ENCODE data around the gene TBL1X. TPM values are rescaled to one million over a fixed set of nuclear protein-coding genes. Genes with fewer than 3 reads are reported as not detected.

The TBL1X gene
- polyA plus RNA-seq, 1 donor (not counting 4 experiments of a cell fraction or from before 2014, with no cell fraction given) = 2.2 TPM

GRCh38 chrX:9555354-9555753 lies 90.5 kb downstream of the TBL1X start:
- H3K36me3 ChIP-seq (ENCODE audit: control insufficient read depth in 2 of 2, extremely low read depth in 1 of 2, insufficient read depth in 2 of 2, low read length in 2 of 2) = no peaks in the 10 kb centered on the region
- dilution Hi-C loops (cut with MboI; ENCODE audit: extremely low pct_ligation_motif_present, low sequenced_read_pairs) = no loop called here
- H3K79me2 ChIP-seq (ENCODE audit: control insufficient read depth, insufficient read depth, low read length) = no peaks in the 10 kb centered on the region
- no peaks in the 10 kb centered on the region for H3K27me3 ChIP-seq (ENCODE audit: control insufficient read depth, extremely low read depth, insufficient read depth, low read length)
- H2AFZ ChIP-seq (ENCODE audit: control insufficient read depth, low read length) = no peak overlapping the region
- FAIRE-seq (no peak), DNase-seq (ENCODE audit: low read depth, low spot score) (no peak)
- no peak overlapping the region for H3K4me3 ChIP-seq (ENCODE audit: control insufficient read depth in 2 of 3, extremely low read depth in 1 of 3, insufficient read depth in 2 of 3, low read depth in 1 of 3, low read length in 3 of 3)
- H4K20me1 ChIP-seq (ENCODE audit: control insufficient read depth, extremely low read depth, insufficient read depth, low read length) = no peaks in the 10 kb centered on the region
- H3K27ac ChIP-seq (ENCODE audit: control insufficient read depth, insufficient read depth, low read length) = no peak overlapping the region
- H3K9ac ChIP-seq (ENCODE audit: control insufficient read depth, extremely low read depth, insufficient read depth, low read length) = no peak overlapping the region
- H3K9me1 ChIP-seq (ENCODE audit: control insufficient read depth, extremely low read depth, insufficient read depth, low read length) = no peaks in the 10 kb centered on the region
- H3K4me1 ChIP-seq (ENCODE audit: control insufficient read depth, extremely low read depth, insufficient read depth, low read length) = no peaks in the 10 kb centered on the region
- peaks cover 2% of the 10 kb centered on the region for H3K9me3 ChIP-seq (ENCODE audit: control insufficient read depth, low read depth, low read length)
- H3K4me2 ChIP-seq (ENCODE audit: control insufficient read depth, extremely low read depth, insufficient read depth, low read depth, low read length) = no peak overlapping the region
- TF ChIP-seq EZH2 (IDR thresholded peaks at IDR 0.05; ENCODE audit: low read length) (no peak), CTCF (optimal IDR thresholded peaks at IDR 0.05 in 1 of 3, IDR thresholded peaks at IDR 0.05 in 1 of 3, conservative IDR thresholded peaks at IDR 0.05 in 1 of 3; ENCODE audit: extremely low read depth in 1 of 3, insufficient read depth in 2 of 3, low read length in 3 of 3) (no peak)

DNA sequence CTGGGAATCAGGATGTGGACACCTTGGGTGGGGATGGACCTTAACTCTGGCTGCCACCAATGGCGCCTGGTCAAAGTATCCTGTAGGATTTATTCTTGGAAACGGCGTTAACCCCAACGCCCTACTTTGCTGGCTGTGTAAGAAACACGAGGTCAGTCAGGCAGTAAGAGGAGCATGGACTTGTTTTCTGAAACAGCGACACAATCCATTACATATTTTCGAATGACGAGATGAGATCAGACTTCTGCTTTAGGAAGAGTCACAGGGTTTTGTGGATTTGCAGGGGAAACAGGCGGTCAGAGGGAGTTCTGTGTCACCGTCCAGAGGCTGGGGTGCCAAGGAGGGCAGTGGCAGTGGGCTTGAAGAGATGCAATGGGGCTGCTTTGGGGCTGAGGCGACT lies 92.2 kb downstream of the TBL1X start:
- FAIRE-seq (no peak), DNase-seq (ENCODE audit: low read depth, low spot score) (no peak)
- no peak overlapping the region for H3K9ac ChIP-seq (ENCODE audit: control insufficient read depth, extremely low read depth, insufficient read depth, low read length)
- no peaks in the 10 kb centered on the region for H3K9me1 ChIP-seq (ENCODE audit: control insufficient read depth, extremely low read depth, insufficient read depth, low read length)
- H3K27ac ChIP-seq (ENCODE audit: control insufficient read depth, insufficient read depth, low read length) = no peak overlapping the region
- H3K9me3 ChIP-seq (ENCODE audit: control insufficient read depth, low read depth, low read length) = peaks cover 2% of the 10 kb centered on the region
- no peaks in the 10 kb centered on the region for H3K27me3 ChIP-seq (ENCODE audit: control insufficient read depth, extremely low read depth, insufficient read depth, low read length)
- H3K4me1 ChIP-seq (ENCODE audit: control insufficient read depth, extremely low read depth, insufficient read depth, low read length) = no peaks in the 10 kb centered on the region
- TF ChIP-seq CTCF (optimal IDR thresholded peaks at IDR 0.05 in 1 of 3, IDR thresholded peaks at IDR 0.05 in 1 of 3, conservative IDR thresholded peaks at IDR 0.05 in 1 of 3; ENCODE audit: extremely low read depth in 1 of 3, insufficient read depth in 2 of 3, low read length in 3 of 3) (no peak), EZH2 (IDR thresholded peaks at IDR 0.05; ENCODE audit: low read length) (no peak)
- H3K4me2 ChIP-seq (ENCODE audit: control insufficient read depth, extremely low read depth, insufficient read depth, low read depth, low read length) = no peak overlapping the region
- dilution Hi-C loops (cut with MboI; ENCODE audit: extremely low pct_ligation_motif_present, low sequenced_read_pairs) = no loop called here
- H3K4me3 ChIP-seq (ENCODE audit: control insufficient read depth in 2 of 3, extremely low read depth in 1 of 3, insufficient read depth in 2 of 3, low read depth in 1 of 3, low read length in 3 of 3) = no peak overlapping the region
- no peaks in the 10 kb centered on the region for H4K20me1 ChIP-seq (ENCODE audit: control insufficient read depth, extremely low read depth, insufficient read depth, low read length)
- H3K36me3 ChIP-seq (ENCODE audit: control insufficient read depth in 2 of 2, extremely low read depth in 1 of 2, insufficient read depth in 2 of 2, low read length in 2 of 2) = no peaks in the 10 kb centered on the region
- H3K79me2 ChIP-seq (ENCODE audit: control insufficient read depth, insufficient read depth, low read length) = no peaks in the 10 kb centered on the region
- no peak overlapping the region for H2AFZ ChIP-seq (ENCODE audit: control insufficient read depth, low read length)

Measured in keratinocyte (primary cell).